Endothelial cell of umbilical vein (primary cell): ENCODE results near the gene TFRC. TPM values are rescaled to one million over a fixed set of nuclear protein-coding genes. Genes with fewer than 3 reads are reported as not detected.

Source experiments
- BruUV-seq: library from RNA; stranded (reverse); fragments of 400-500 nt; replicated peaks from 2 replicates; lab custom pipeline; 2021; lab: Mats Ljungman, UMichigan
- CTCF ChIA-PET: fragments of 300-600, 350-600 bp; sonication (Branson Sonifier 250); formaldehyde crosslinking; loops from one replicate; lab custom pipeline; 2021; ENCODE audit warnings: antibody characterized with exemption, inconsistent platforms; lab: Charles Lee
- POLR2A ChIA-PET: fragments of 300-600, 350-600 bp; sonication (Branson Sonifier 250); formaldehyde crosslinking; loops from one replicate; lab custom pipeline; 2021; ENCODE audit warnings: antibody characterized with exemption, inconsistent platforms; lab: Charles Lee
- DNase-seq: peaks from one replicate; pipeline ENCODE4 v3.0.0-alpha.2; 2011; ENCODE audit warnings: low read depth, low spot score
- FAIRE-seq: peaks from 2 replicates; lab custom pipeline; 2011; peaks lifted over from hg19 to GRCh38; lab: Jason Lieb, UNC
- H2AFZ ChIP-seq: 2 replicates; pipeline ENCODE4 v1.6.0; 2012; ENCODE audit warnings: low read depth, low read length, control low read depth, inconsistent platforms
- H3K27ac ChIP-seq: 2 replicates; pipeline ENCODE4 v1.5.1; 2011; ENCODE audit warnings: low read depth, mild to moderate bottlenecking, control low read depth, low read length, moderate library complexity; ENCODE audit not compliant: insufficient read depth
- H3K27me3 ChIP-seq, 2 experiments: 2 replicates each; pipeline versions ENCODE4 v1.6.0 to v1.6.1; 2011; ENCODE audit warnings: low read length in 2 of 2, mixed read lengths in 1 of 2; ENCODE audit not compliant: control insufficient read depth in 2 of 2, insufficient read depth in 2 of 2
- H3K36me3 ChIP-seq, 2 experiments: 2 replicates in 1 of 2; 3 replicates in 1 of 2; pipeline ENCODE4 v1.5.1; 2011; ENCODE audit warnings: low read length in 2 of 2, mild to moderate bottlenecking in 1 of 2, moderate library complexity in 1 of 2; ENCODE audit not compliant: control insufficient read depth in 2 of 2, insufficient read depth in 2 of 2; ENCODE audit errors: extremely low read depth in 1 of 2
- H3K4me1 ChIP-seq: 3 replicates; pipeline ENCODE4 v1.5.1; 2011; ENCODE audit warnings: mild to moderate bottlenecking, low read length; ENCODE audit not compliant: control insufficient read depth, insufficient read depth; ENCODE audit errors: extremely low read depth
- H3K4me2 ChIP-seq: 2 replicates; pipeline ENCODE4 v1.6.1; 2011; ENCODE audit warnings: low read length, control low read depth, mixed read lengths; ENCODE audit not compliant: insufficient read depth
- H3K4me3 ChIP-seq, 3 experiments: fragments of 200-600 bp in 1 of 3; sonication (generic), shearing (Covaris generic) in 1 of 3; replicated peaks in 1 of 3; 2 replicates each; pipeline ENCODE4 v1.5.1; 2011 to 2016; ENCODE audit warnings: control low read depth in 3 of 3, low read length in 3 of 3, mild to moderate bottlenecking in 2 of 3, inconsistent platforms in 1 of 3, low read depth in 1 of 3, moderate library complexity in 1 of 3; ENCODE audit not compliant: insufficient read depth in 1 of 3
- H3K79me2 ChIP-seq: 2 replicates; pipeline ENCODE4 v1.6.0; 2012; ENCODE audit warnings: low read length, inconsistent platforms; ENCODE audit not compliant: control insufficient read depth, insufficient read depth
- H3K9ac ChIP-seq: replicated peaks from 2 replicates; pipeline ENCODE3; 2011; ENCODE audit warnings: low read length, control low read depth; ENCODE audit not compliant: insufficient read depth; ENCODE audit errors: extremely low read depth
- H3K9me1 ChIP-seq: replicated peaks from 3 replicates; pipeline ENCODE4 v1.6.0; 2011; ENCODE audit warnings: mild to moderate bottlenecking, low read length; ENCODE audit not compliant: control insufficient read depth, insufficient read depth; ENCODE audit errors: extremely low read depth
- H3K9me3 ChIP-seq: replicated peaks from 2 replicates; pipeline ENCODE4 v1.5.1; 2012; ENCODE audit warnings: low read length, inconsistent platforms; ENCODE audit not compliant: control insufficient read depth, insufficient read depth
- H4K20me1 ChIP-seq: replicated peaks from 2 replicates; pipeline ENCODE3; 2011; ENCODE audit warnings: mild to moderate bottlenecking, low read length; ENCODE audit not compliant: control insufficient read depth, insufficient read depth; ENCODE audit errors: extremely low read depth
- EZH2 ChIP-seq: IDR thresholded peaks from 2 replicates; pipeline ENCODE4 v1.6.1; 2012; ENCODE audit warnings: borderline replicate concordance, low read depth, mild to moderate bottlenecking, moderate library complexity, low read length, inconsistent platforms; ENCODE audit not compliant: severe bottlenecking
- FOS ChIP-seq: IDR thresholded peaks from 2 replicates; pipeline ENCODE4 v1.6.1; 2011; ENCODE audit warnings: mild to moderate bottlenecking, low read length, moderate library complexity, borderline replicate concordance; ENCODE audit not compliant: insufficient read depth
- GATA2 ChIP-seq: IDR thresholded peaks from 2 replicates; pipeline ENCODE4 v1.7.0; 2011; ENCODE audit warnings: low read depth, mild to moderate bottlenecking, moderate library complexity, mixed read lengths, low read length; ENCODE audit not compliant: insufficient read length, insufficient read depth
- JUN ChIP-seq: IDR thresholded peaks from 2 replicates; pipeline ENCODE4 v1.6.1; 2011; ENCODE audit warnings: borderline replicate concordance, low read depth; ENCODE audit not compliant: insufficient read length, insufficient read depth
- MYC ChIP-seq: IDR thresholded peaks from one replicate; pipeline ENCODE4 v1.6.1; 2011; ENCODE audit warnings: mild to moderate bottlenecking, low read depth, low read length
- POLR2A ChIP-seq: IDR thresholded peaks from 2 replicates; pipeline ENCODE4 v1.6.1; 2012; ENCODE audit warnings: low read depth, mild to moderate bottlenecking, control low read depth, low read length
- POLR2AphosphoS5 ChIP-seq: IDR thresholded peaks from 2 replicates; pipeline ENCODE4 v1.6.1; 2012; ENCODE audit warnings: low read depth, mild to moderate bottlenecking, control low read depth, low read length, moderate library complexity; ENCODE audit not compliant: insufficient read depth
- dilution Hi-C: fragments of 300-500 bp; cut with MboI; formaldehyde crosslinking; loops from one replicate; pipeline ENCODE4 v1.15.0; 2019; ENCODE audit warnings: low sequenced_read_pairs; ENCODE audit not compliant: extremely low pct_ligation_motif_present
- intact Hi-C: fragments of 100-400 bp; cut with micrococcal nuclease; formaldehyde crosslinking; loops from one replicate; pipeline ENCODE4 v1.10.0; 2022
- polyA plus RNA-seq, 4 experiments: library from polyadenylated mRNA; depleted of rRNA in 3 of 4; stranded (reverse) in 3 of 4; unstranded in 1 of 4; fragments of >200 nt; gene quantifications; 2 replicates each; pipeline versions ENCODE4 v1.2.1 to v1.2.3, GENCODE V29; 2011 to 2012; ENCODE audit warnings: missing spikeins in 1 of 4
- total RNA-seq: library from RNA; stranded (reverse); gene quantifications from 2 replicates; pipeline ENCODE4 v1.2.3, GENCODE V29; 2021
- TF ChIP-seq, protein P1 (sequence below), 2 donors: IDR thresholded peaks; 1 replicate in 1 of 2; 2 replicates in 1 of 2; pipeline ENCODE4 v1.5.1; 2011; ENCODE audit warnings: low read length in 2 of 2, mild to moderate bottlenecking in 2 of 2, moderate library complexity in 2 of 2, control low read depth in 1 of 2, inconsistent platforms in 1 of 2, low read depth in 1 of 2; ENCODE audit not compliant: insufficient read depth in 1 of 2; ENCODE audit errors: extremely low read depth in 1 of 2
- TF ChIP-seq, protein P2 (sequence below): IDR thresholded peaks from 2 replicates; pipeline ENCODE4 v1.6.1; 2011; ENCODE audit not compliant: insufficient read depth, insufficient read length

Gene TFRC
- total and polyA plus RNA-seq, 2 donors (not counting 3 experiments of a cell fraction or from before 2014, with no cell fraction given), result 14.1 to 69.6 TPM

DNA sequence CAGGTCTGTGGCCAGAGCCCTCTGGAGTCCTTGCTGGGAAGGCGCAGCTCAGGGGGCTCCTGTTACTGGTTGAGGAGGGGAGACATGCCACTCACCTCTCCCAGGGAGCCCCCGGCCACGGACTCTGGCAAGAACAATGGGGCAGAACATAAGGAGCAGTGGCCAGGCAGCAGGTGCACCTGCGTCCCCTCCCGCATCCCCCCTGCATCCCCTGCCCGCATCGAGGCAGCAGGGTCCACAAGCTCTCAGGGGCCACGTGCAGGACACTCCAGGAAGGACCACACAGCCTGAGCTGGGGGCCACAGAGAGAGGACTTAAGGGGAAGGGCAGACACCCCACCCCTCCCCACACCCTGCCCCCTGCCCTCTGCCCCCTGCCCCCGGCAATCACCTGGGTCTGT, 73.0 kb downstream of the TFRC start:
- no peak overlapping the region for H3K27ac ChIP-seq
- no TSS peak for BruUV-seq
- H3K79me2 ChIP-seq, result no peaks in the 10 kb centered on the region
- no peak for DNase-seq
- intact Hi-C loops (loop anchor here (10.0 kb wide), 1 partner anchor 74 kb away; no protein-coding TSS in a partner anchor), dilution Hi-C loops (no loop called here)
- no peak overlapping the region for H3K4me3 ChIP-seq
- TF ChIP-seq MYC, result no peak
- TF ChIP-seq, protein P1, sequence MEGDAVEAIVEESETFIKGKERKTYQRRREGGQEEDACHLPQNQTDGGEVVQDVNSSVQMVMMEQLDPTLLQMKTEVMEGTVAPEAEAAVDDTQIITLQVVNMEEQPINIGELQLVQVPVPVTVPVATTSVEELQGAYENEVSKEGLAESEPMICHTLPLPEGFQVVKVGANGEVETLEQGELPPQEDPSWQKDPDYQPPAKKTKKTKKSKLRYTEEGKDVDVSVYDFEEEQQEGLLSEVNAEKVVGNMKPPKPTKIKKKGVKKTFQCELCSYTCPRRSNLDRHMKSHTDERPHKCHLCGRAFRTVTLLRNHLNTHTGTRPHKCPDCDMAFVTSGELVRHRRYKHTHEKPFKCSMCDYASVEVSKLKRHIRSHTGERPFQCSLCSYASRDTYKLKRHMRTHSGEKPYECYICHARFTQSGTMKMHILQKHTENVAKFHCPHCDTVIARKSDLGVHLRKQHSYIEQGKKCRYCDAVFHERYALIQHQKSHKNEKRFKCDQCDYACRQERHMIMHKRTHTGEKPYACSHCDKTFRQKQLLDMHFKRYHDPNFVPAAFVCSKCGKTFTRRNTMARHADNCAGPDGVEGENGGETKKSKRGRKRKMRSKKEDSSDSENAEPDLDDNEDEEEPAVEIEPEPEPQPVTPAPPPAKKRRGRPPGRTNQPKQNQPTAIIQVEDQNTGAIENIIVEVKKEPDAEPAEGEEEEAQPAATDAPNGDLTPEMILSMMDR (IDR thresholded peaks at IDR 0.05; ENCODE audit: extremely low read depth in 1 of 2, insufficient read depth in 1 of 2, low read depth in 1 of 2, low read length in 2 of 2), result no peak
- TF ChIP-seq, protein P2, sequence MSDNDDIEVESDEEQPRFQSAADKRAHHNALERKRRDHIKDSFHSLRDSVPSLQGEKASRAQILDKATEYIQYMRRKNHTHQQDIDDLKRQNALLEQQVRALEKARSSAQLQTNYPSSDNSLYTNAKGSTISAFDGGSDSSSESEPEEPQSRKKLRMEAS, result no peak
- TF ChIP-seq GATA2, result no peak
- TF ChIP-seq FOS, result no peak
- no peak for TF ChIP-seq EZH2
- no peak for TF ChIP-seq JUN
- no peak for TF ChIP-seq POLR2A
- TF ChIP-seq POLR2AphosphoS5, result no peak
- no peaks in the 10 kb centered on the region for H3K4me1 ChIP-seq
- H3K9ac ChIP-seq, result no peak overlapping the region
- H3K9me3 ChIP-seq, result no peaks in the 10 kb centered on the region
- H3K4me2 ChIP-seq, result no peak overlapping the region
- no peak overlapping the region for H2AFZ ChIP-seq
- no peaks in the 10 kb centered on the region for H4K20me1 ChIP-seq
- no peak for FAIRE-seq
- H3K36me3 ChIP-seq, result no peaks in the 10 kb centered on the region
- H3K27me3 ChIP-seq, result peaks cover 4 to 13% of the 10 kb centered on the region in 2 experiments
- ChIA-PET POLR2A (no interaction called here), CTCF (no interaction called here)
- H3K9me1 ChIP-seq, result no peaks in the 10 kb centered on the region
